Subcutaneous adipose tissue (tissue), 4 donors: ENCODE measurements around the gene MAFB. TPM values are rescaled to one million over a fixed set of nuclear protein-coding genes. Genes with fewer than 3 reads are reported as not detected.

Experiments used
- total RNA-seq, 4 donors: library from RNA; depleted of rRNA; stranded (reverse); fragments of >200 nt; gene quantifications; one replicate each; pipeline ENCODE4 v1.1.0, GENCODE V29; 2016
- TF ChIP-seq, protein P1 (sequence below): fragments of 450-650 bp; IDR thresholded peaks from one replicate; pipeline ENCODE4 v1.5.1; 2016; ENCODE audit warnings: low read depth, mild to moderate bottlenecking, control low read depth, antibody characterized with exemption, moderate library complexity

MAFB gene
- total RNA-seq, 4 donors from 2014 or later: 74.0 to 140 (median 112) TPM

GRCh38 chr20:40691566-40692239 lies 2.7 kb upstream of the MAFB start:
- TF ChIP-seq, protein P1, sequence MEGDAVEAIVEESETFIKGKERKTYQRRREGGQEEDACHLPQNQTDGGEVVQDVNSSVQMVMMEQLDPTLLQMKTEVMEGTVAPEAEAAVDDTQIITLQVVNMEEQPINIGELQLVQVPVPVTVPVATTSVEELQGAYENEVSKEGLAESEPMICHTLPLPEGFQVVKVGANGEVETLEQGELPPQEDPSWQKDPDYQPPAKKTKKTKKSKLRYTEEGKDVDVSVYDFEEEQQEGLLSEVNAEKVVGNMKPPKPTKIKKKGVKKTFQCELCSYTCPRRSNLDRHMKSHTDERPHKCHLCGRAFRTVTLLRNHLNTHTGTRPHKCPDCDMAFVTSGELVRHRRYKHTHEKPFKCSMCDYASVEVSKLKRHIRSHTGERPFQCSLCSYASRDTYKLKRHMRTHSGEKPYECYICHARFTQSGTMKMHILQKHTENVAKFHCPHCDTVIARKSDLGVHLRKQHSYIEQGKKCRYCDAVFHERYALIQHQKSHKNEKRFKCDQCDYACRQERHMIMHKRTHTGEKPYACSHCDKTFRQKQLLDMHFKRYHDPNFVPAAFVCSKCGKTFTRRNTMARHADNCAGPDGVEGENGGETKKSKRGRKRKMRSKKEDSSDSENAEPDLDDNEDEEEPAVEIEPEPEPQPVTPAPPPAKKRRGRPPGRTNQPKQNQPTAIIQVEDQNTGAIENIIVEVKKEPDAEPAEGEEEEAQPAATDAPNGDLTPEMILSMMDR: no peak

DNA sequence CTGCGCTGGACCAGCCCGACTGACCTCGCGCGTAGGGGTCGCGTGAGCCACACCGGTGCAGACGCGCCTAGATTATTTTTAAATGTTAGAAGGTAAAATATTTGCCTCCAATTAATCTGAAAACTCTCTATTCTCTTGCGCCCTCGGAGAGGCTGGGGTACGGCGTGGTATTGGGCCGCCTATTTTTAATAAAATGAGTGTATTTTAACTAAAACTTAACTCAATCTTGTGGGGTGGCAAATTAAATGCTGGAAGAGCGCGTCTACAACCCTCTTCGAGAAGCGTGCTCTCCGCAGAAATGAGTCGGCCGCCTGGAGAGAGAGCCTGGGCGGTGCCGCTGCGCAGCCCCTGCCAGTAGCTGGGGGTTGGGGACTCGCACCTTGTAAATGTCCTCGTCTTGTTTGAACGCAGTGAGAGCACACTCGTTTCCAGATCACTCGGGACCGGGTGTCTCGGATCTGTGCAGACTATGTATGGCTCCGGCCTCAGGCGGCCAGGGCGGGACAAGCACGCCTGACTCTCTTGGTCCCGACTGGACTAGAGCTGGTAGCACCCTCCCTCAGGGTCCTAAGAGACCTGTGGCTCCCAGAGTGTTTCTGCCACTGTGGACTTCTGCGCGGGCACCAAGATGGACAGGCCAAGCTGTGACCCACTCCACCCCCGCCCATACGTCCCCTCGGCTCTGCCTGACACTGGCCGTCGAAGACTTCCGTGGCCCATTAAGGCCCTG lies 2.0 kb upstream of the MAFB start:
- TF ChIP-seq, protein P1: no peak

DNA sequence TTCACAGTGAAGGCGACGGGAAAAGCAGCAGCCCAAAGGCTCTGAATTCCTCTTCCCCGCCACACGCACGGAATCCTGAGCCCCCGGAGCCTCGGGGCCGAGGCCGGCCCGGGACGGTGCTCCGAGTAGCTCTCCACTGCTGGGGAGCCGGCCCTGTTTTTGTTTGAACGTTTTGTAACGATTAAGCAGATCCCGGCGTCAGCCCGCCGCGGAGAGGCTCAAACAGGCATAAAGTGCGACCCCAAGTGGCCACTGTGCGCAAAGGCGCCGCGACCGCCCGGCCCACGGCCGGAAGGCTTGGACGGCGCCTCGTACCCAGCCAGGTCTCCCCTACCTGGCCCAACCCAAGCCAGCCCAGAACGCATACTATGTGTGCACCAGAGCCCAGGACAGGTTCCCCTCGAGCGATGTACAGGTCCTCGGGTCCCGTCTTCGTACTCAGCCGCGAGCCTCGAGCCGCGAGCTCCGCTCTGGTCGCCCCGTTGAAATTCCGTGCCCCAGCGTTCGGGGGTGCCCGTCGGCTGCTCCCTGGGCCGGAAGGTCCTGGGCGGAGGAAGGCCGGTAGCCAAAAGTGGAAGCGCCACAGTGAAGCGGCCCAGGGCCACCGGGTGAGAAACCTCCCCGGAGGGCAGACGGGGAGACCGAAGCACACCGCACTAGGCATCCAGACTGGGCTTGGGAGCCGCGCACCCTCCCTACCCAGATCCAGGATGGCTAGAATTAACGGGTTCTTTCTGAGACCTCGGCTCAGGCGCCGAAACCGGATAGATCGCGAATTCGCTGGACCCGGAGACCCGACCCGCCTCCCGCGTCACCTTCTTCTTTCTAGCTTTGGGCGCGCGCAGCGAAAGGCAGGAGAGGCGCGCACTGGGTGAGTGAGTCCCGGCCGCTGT lies 1.2 kb upstream of the MAFB start:
- TF ChIP-seq, protein P1: no peak

GRCh38 chr20:40688129-40689099 lies 622 bp downstream of the MAFB start:
- TF ChIP-seq, protein P1: no peak

GRCh38 chr20:40687384-40688128 lies 1.5 kb downstream of the MAFB start:
- TF ChIP-seq, protein P1: no peak

- TF ChIP-seq, protein P1: no peak
These were observed 2.1 kb downstream of the MAFB start for GRCh38 chr20:40686893-40687292.
